Pons (tissue), 1 donor: ENCODE results near the gene SCRN1.
"Not testable (repeated sequence)": the region's sequence is repeated elsewhere in the genome, so short reads cannot be mapped to it uniquely, and the experiment has no call there.

ENCODE experiments used
- DNase-seq: peaks from one replicate; pipeline ENCODE4 v3.0.0-alpha.2; 2016; ENCODE audit warnings: low spot score

SCRN1 gene

DNA sequence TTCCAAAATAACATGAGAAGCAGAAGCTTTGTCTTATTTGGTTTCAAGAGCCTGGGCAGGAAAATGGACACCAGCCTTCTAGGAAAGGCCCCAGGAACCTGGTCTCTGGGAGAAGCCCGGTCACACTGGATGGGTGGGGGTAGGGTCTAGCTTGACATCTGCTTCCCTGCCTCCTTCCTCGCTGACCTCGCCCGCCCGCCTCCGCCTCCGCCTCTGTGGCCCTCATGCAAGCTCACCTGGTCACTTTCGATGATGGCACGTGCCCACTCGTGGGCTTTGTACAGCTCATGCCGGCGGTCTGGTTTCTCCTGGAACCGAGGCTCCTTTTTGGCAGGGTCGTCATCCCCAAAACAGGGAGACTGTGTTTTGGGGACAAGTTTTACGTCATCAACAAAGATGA lies 63.4 kb downstream of the SCRN1 start:
- no peak for DNase-seq

DNA sequence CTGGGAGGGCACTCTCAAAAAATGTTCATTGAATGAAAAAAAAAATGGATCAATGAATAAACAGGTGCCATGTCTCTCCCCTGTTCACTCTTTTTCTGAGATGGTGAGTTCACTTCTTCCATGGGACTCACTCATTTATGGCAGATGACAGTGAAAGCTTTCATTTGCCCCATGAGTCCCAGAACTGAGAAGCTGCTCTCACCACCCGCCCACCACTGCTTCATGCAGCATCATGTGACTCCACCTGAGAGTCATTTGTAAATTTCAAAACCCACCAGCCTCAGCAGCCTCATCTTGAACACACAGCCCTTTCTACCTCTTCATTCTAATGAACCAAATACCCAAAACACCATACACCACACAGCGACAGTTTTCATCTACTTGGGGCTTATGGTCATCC lies 64.9 kb downstream of the SCRN1 start:
- DNase-seq = no peak

- no peak for DNase-seq
These were observed 65.6 kb downstream of the SCRN1 start for GRCh38 chr7:29924006-29924405.

DNA sequence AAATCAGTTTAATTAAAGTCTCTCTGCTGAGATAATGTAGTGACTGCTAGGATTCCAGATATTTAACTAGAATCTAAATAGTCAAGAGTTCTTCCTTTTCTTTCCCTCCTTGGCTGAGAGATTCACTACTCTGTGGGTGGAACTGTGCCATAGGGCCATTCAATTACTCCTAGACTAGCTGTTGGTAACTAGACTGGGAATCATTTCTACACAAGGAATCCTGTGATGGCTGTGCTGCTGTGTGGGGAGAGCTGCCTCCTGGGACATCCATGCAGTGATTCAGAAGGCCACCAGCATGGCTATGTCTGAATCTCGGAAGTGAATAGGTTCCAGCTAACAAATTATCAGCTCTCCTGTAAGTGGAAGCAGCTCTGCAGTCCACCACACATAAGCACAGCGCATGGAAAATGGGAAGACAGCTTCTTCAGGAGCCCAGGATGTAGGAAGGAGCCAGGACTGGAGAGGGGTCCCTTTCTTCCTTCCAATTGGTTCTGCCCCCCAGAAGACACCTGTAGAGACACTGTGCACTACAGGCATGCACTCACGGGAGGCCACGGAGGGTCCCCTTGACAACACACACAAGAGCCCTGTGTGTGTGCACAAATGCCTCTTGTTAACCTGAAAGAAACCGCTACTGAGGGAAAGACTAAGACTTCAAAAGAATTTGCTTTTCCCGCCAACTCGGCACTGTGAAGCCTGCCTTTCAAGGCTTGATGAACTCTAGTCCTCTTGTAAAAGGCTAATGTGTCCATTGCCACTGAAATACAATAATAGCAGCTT lies 66.5 kb downstream of the SCRN1 start:
- DNase-seq = no peak

DNA sequence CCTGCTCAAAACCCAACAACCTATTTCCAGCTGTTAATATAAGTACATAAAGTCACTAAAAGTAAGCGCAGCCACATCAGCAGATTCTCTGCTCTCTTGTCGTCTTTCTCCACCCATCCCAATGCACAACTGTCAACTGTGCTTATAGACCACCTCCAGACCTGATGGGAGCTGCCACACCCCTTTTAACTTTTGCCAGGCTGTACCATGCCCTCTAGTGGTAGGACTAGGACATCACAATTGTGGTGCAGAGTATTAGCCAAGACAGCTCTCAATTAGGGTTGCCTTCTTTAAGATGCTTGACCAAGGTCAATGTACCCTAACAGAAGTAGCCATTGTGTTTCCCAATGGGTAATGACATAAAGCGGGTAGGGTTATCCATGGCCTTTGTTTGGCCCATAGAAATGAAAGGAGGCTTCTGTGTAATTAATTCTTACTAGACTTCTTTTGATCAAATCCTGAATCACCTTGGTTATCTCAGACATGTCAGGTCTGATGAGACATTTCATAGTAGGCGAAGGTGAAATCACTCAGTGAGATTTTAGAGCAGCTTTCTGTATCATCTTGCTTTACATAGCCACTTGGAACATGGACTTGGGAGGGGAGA lies 68.1 kb downstream of the SCRN1 start:
- DNase-seq = peak; percentile 73

DNA sequence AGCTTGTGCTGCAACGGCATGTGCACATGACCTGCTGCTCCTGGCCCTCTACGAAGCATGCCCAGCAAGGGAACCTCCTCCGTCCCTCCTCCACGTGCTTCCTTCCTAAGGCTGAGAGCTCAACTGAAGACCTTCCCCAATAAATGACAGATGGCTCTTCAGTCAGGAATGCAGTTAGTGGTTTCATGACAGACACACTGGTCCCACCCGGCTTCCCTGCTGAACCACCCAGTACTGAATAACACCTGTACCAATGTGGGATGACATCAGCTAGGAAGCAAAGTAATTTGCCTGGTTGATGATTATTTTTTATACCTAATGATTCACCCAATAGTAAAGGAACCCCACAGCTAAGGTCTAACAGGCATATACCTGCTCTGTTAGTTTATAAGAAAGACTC lies 69.1 kb downstream of the SCRN1 start:
- no peak for DNase-seq

DNA sequence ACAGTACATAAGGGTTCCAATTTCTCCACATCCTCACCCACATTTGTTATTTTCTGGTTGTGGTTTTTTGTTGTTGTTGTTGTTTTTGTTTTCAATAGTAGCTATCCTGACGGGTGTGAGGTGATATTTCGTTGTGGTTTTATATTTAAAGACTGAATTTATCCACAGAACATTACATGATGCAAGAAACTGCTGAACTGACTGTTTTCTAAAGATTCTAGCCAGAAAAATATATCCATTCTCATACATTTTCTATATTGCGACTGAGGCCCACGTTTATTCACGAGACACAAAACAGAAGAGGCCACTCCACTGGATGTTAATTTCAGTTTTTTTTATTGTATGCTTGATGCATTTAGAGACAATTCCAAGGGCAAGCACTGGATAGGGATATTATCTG lies 69.8 kb downstream of the SCRN1 start:
- no peak for DNase-seq

- DNase-seq = no peak
These were observed 70.8 kb downstream of the SCRN1 start for GRCh38 chr7:29918850-29919249.

- no peak for DNase-seq
These were observed 72.0 kb downstream of the SCRN1 start for GRCh38 chr7:29917641-29918040.

DNA sequence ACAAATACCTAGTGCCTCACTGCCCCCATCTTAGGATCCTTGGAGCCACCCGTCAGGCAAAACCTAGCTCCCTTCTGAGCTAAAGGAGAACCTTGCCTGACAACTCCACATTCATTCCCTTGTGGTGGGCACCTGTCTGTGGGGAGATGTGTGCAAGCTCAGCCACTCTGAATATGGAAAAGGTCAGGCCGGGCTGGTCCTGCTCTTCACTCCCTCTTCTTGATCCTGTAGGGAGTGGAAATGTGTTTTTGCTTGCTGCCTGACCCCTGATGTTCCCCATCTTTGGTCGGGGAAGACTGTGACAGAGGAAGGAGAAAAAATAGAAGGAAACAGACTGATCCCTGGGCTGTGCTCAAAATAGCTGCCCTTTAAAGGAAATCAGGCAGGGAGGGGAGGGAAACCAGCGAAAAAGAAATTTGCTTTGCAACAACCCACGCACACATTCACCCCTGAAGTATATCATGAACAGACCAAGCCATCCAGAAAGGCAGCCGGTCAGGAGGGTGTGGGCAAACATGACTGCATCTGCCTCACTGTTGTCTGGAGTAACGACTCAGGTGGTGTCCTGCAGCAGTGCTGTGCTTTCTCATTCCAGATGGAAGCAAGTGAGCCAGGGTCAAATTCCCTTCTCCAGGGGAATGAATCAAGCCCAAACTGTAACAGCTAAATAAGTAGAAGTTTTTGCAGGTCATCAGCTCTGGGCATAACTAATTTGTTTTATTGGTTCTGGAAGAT lies 74.0 kb downstream of the SCRN1 start:
- DNase-seq = no peak

- DNase-seq = no peak
These were observed 75.4 kb downstream of the SCRN1 start for GRCh38 chr7:29914180-29914579.

GRCh38 chr7:29906200-29907022 lies 83.2 kb downstream of the SCRN1 start:
- no peak for DNase-seq

GRCh38 chr7:29900745-29901144 lies 88.9 kb downstream of the SCRN1 start:
- DNase-seq = no peak

DNA sequence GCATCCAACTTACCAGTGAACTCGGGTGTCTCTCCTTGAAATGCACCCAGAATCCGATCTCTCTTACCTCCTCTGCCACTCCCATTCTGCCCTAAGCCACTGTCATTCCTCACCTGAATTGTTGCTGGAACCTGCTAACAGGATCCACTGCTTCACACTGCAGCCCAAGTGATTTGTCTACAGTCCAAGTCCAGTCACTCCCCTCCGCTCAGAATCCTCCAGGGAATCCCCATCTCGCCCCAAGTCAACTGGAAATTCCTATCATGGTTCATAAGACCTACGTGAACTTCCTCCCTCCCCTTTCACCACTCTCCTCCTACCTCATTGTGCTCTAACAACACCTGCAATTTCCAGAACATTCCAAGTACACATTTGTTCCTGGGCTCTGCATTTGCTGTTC lies 91.3 kb downstream of the SCRN1 start:
- DNase-seq = no peak

GRCh38 chr7:29896685-29897411 lies 92.8 kb downstream of the SCRN1 start:
- no peak for DNase-seq

GRCh38 chr7:29895559-29895958 lies 94.0 kb downstream of the SCRN1 start:
- DNase-seq = no peak

GRCh38 chr7:29894256-29894655 lies 95.3 kb downstream of the SCRN1 start:
- no peak for DNase-seq

DNA sequence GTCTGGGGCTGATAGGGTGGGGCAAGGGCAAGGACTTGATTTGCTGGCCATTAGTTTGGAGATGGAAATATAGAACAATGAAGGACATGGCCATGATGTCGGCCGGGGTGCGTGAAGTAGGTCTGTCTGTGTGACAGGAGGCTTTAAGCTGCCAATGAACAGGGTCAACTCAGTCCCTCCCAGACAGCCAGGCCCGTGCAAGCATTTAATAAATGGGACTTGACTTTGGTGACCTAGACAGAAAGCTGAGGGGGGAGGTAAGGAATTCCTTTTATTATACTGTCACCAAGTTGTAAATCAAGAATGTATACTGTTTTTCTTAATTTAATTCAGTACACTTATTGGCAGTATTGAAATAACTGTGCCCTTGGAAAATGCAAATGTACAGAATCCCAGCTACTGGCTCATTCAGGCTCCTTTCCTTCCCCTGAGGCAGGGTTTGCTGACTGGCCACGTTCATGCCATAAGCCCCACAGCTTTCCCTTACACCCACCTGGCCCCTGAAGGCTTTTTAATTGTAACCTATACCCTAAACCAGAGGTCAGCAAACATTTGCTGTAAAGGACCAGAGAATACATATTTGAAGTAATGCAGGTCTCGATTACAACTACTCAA lies 96.1 kb downstream of the SCRN1 start:
- DNase-seq = no peak

DNA sequence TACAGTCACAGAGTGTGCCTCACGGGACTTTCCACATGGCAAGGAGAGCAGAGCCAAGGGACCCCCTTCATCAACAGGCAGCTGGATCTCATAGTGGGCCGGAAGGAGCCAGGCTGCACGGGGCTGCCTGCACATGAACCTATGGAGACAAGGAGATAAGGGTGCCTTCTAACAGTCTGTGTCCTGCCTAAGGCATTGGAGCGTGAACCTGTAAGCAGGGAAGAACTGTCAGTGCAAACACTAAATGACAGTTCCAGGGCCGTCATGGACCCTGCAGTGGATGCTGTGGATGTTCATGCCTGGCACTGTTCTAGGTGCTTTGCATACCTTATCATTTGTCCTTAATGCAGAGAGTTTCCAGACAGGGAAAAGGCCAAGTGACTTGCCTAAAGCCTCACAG lies 97.4 kb downstream of the SCRN1 start:
- no peak for DNase-seq

- no peak for DNase-seq
These were observed 97.8 kb downstream of the SCRN1 start for GRCh38 chr7:29891766-29892165.

DNA sequence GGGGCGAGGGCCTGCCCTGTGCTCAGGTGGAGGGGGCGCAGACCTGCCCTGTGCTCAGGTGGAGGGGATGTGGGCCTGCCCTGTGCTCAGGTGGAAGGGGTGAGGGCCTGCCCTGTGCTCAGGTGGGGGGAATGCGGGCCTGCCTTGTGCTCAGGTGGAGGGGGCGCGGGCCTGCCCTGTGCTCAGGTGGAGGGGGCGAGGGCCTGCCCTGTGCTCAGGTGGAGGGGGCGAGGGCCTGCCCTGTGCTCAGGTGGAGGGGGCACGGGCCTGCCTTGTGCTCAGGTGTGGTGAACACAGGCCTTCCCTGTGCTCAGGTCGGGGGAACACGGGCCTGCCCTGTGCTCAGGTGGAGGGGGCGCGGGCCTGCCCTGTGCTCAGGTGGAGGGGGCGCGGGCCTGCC lies 98.8 kb downstream of the SCRN1 start:
- not testable (repeated sequence) for DNase-seq
